GM10847 (cell line): ENCODE data around the gene ZFAND2A.

Experiments used
- POLR2A ChIP-seq: IDR thresholded peaks from 2 replicates; pipeline ENCODE4 v1.6.1; 2011; ENCODE audit not compliant: insufficient read length; ENCODE audit errors: extremely low read depth

Gene ZFAND2A

DNA sequence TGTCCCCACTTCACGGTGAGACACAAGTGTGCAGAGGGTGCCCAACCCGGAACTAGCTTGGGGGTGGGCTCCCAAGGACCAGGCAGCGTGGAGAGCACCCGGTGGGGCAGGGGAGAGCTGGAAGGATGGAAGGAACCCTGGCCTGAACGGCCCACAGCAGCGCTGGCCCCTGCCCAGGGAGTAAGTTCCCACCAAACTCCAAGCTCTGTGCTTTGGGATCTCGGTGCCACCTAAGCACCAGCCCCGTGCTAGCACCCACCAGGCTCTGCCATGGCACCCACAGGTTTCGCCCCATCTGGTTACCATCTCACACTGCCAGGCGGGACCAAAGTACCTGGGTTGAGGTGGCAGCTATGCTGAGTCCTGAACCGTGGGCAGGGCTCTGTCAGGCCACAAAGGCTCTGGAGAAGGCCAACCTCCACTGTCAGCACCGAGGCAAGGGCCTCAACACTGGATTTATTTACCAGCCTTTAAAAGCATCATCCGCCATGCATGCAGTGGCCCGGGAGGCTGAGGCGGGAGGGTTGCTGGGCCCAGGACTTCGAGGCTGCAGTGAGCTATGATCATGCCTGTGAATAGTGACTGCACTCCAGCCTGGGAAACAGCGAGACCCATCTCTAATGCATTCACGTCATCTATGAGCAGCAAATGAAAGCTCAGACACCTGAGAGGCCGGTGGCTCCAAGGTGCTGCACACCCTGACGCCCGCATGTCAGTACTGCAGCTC lies 56.0 kb downstream of the ZFAND2A start:
- no peak for TF ChIP-seq POLR2A

DNA sequence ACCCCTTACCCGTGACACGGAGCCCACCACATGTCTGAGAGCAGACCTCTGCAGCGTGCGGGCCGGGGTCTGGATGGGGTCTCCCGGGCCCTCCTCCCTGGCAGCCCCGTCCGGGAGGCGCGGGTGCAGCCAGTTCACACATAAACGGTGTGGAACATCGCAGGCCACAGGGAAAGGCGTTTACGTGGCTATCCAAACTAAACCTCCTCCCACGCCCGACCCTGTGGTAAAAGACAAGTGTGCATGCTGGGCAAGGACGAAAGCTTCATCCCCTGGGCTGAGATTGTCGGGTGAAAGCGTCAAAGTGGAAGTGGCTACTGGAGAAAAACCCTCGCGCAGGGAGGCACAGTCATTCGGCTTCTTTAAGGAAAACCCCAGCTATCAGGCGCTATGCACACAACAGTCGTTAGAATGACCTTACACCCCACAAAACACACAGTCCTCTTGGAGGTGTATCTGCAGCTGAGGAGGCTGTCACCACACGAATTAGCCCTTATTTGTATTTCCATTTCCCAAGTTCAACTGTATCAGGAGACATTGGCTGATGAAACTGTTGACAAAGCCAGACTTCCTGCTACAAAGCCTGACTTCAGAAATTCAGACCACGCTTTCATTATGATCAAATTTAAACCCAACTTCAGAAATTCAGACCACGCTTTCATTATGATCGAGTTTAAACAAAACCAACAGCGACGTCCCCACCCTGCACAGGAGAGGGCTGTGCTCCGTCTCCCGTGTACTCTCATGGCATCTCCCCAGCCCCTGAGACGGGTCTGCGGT lies 56.8 kb downstream of the ZFAND2A start:
- TF ChIP-seq POLR2A: no peak
